Ureter (tissue), 1 donor: ENCODE results near the gene PITX2. TPM values are rescaled to one million over a fixed set of nuclear protein-coding genes. Genes with fewer than 3 reads are reported as not detected.
"Not testable (repeated sequence)": the region's sequence is repeated elsewhere in the genome, so short reads cannot be mapped to it uniquely, and the experiment has no call there.

ENCODE experiments used
- DNase-seq: peaks from one replicate; pipeline ENCODE4 v3.0.0-alpha.2; 2020; ENCODE audit warnings: low spot score
- total RNA-seq: library from RNA; stranded (reverse); gene quantifications from one replicate; pipeline ENCODE4 v1.2.4, GENCODE V29; 2023
- donor health status: DM: yes; HTN: yes; CAD: no.

The PITX2 gene
- total RNA-seq, 1 donor from 2014 or later: not detected

GRCh38 chr4:110611968-110612447 lies 10.9 kb downstream of the PITX2 start:
- no peak for DNase-seq

- DNase-seq: no peak
These were observed 11.7 kb downstream of the PITX2 start for GRCh38 chr4:110610940-110611831.

GRCh38 chr4:110610620-110610939 lies 12.3 kb downstream of the PITX2 start:
- DNase-seq: no peak

GRCh38 chr4:110609044-110609750 lies 13.7 kb downstream of the PITX2 start:
- DNase-seq: no peak

- no peak for DNase-seq
These were observed 17.8 kb downstream of the PITX2 start for GRCh38 chr4:110605077-110605476.

- no peak for DNase-seq
These were observed 20.8 kb downstream of the PITX2 start for GRCh38 chr4:110602061-110602460.

- DNase-seq: no peak
These were observed 25.3 kb downstream of the PITX2 start for GRCh38 chr4:110597582-110597981.

GRCh38 chr4:110596431-110596830 lies 26.4 kb downstream of the PITX2 start:
- no peak for DNase-seq

- DNase-seq: no peak
These were observed 27.3 kb downstream of the PITX2 start for GRCh38 chr4:110595583-110595982.

GRCh38 chr4:110589297-110589696 lies 33.6 kb downstream of the PITX2 start:
- DNase-seq: no peak

- no peak for DNase-seq
These were observed 35.1 kb downstream of the PITX2 start for GRCh38 chr4:110587666-110588285.

- no peak for DNase-seq
These were observed 36.6 kb downstream of the PITX2 start for GRCh38 chr4:110586131-110586850.

GRCh38 chr4:110576696-110577095 lies 46.2 kb downstream of the PITX2 start:
- not testable (repeated sequence) for DNase-seq

Other genes with a start within 250 kb of the PITX2 start
- gene ENPEP, start 146.9 kb downstream of the PITX2 start, total RNA-seq: 3.9 TPM